WTC11 (cell line): ENCODE results near the gene SYCP2.

Experiments used
- ATF1 ChIP-seq: sonication (generic); formaldehyde crosslinking; IDR thresholded peaks from 2 replicates; pipeline ENCODE4 v1.8.1; 2023; ENCODE audit warnings: mild to moderate bottlenecking, moderate library complexity, missing genetic modification reagents
- CDX4 ChIP-seq: fragments of 250-450 bp; sonication (Bioruptor Pico); IDR thresholded peaks from 2 replicates; pipeline ENCODE4 v1.9.0; 2021; ENCODE audit warnings: moderate library complexity, mild to moderate bottlenecking, inconsistent platforms, borderline replicate concordance
- CTCF ChIP-seq: fragments of 200-600 bp; IDR thresholded peaks from 2 replicates; pipeline ENCODE4 v1.8.0; 2022; ENCODE audit warnings: antibody characterized with exemption
- ESRRA ChIP-seq: sonication (generic); formaldehyde crosslinking; IDR thresholded peaks from 2 replicates; pipeline ENCODE4 v1.8.1; 2022; ENCODE audit warnings: mild to moderate bottlenecking, missing genetic modification reagents, borderline replicate concordance
- ETV6 ChIP-seq: sonication (generic); formaldehyde crosslinking; IDR thresholded peaks from 2 replicates; pipeline ENCODE4 v1.8.1; 2022; ENCODE audit warnings: mild to moderate bottlenecking, missing genetic modification reagents
- JUN ChIP-seq: sonication (generic); formaldehyde crosslinking; IDR thresholded peaks from 2 replicates; pipeline ENCODE4 v1.8.0; 2023; ENCODE audit warnings: mild to moderate bottlenecking, missing genetic modification reagents
- MAX ChIP-seq: sonication (generic); formaldehyde crosslinking; IDR thresholded peaks from 2 replicates; pipeline ENCODE4 v1.8.0; 2022; ENCODE audit warnings: mild to moderate bottlenecking, missing genetic modification reagents
- NFE2L1 ChIP-seq: sonication (generic); formaldehyde crosslinking; IDR thresholded peaks from 2 replicates; pipeline ENCODE4 v1.8.1; 2023; ENCODE audit warnings: missing genetic modification reagents
- NR3C1 ChIP-seq: sonication (generic); formaldehyde crosslinking; conservative IDR thresholded peaks from 2 replicates; pipeline ENCODE4 v1.8.1; 2023; ENCODE audit warnings: low read depth, mild to moderate bottlenecking, missing genetic modification reagents
- SMAD3 ChIP-seq: sonication (generic); formaldehyde crosslinking; IDR thresholded peaks from 2 replicates; pipeline ENCODE4 v1.8.0; 2022; ENCODE audit warnings: missing genetic modification reagents, mild to moderate bottlenecking, borderline replicate concordance
- TEAD4 ChIP-seq: sonication (generic); formaldehyde crosslinking; IDR thresholded peaks from 2 replicates; pipeline ENCODE4 v1.8.0; 2022; ENCODE audit warnings: mild to moderate bottlenecking, missing genetic modification reagents
- USF1 ChIP-seq: sonication (generic); formaldehyde crosslinking; IDR thresholded peaks from 2 replicates; pipeline ENCODE4 v1.8.0; 2022; ENCODE audit warnings: mild to moderate bottlenecking, missing genetic modification reagents
- USF2 ChIP-seq: sonication (generic); formaldehyde crosslinking; IDR thresholded peaks from 2 replicates; pipeline ENCODE4 v1.8.1; 2023; ENCODE audit warnings: mild to moderate bottlenecking, missing genetic modification reagents, moderate library complexity
- ZNF121 ChIP-seq: sonication (generic); formaldehyde crosslinking; IDR thresholded peaks from 2 replicates; pipeline ENCODE4 v1.8.0; 2023; ENCODE audit warnings: missing genetic modification reagents

- TF ChIP-seq CTCF (no peak), TEAD4 (CRISPR knock-in tag) (no peak), ZNF121 (CRISPR knock-in tag) (no peak), NR3C1 (CRISPR knock-in tag) (no peak), ESRRA (CRISPR knock-in tag) (no peak), SMAD3 (no peak), CDX4 (CRISPR knock-in tag) (no peak), JUN (CRISPR knock-in tag) (no peak), ATF1 (CRISPR knock-in tag) (no peak), MAX (CRISPR knock-in tag) (no peak), ETV6 (no peak), USF1 (CRISPR knock-in tag) (no peak), NFE2L1 (CRISPR knock-in tag) (no peak), USF2 (no peak)
Observed at GRCh38 chr20:59823491-59824259, 109.8 kb downstream of the SYCP2 start.
